ENCODE measurements around the gene LRRC1.
"Not testable (repeated sequence)": the region's sequence is repeated elsewhere in the genome, so short reads cannot be mapped to it uniquely, and the experiment has no call there.

The LRRC1 gene

GRCh38 chr6:53770780-53771249 is 24.0 kb upstream of the LRRC1 start:
- no peak for DNase-seq (ENCODE audit: extremely low read depth, low read depth)
- no peak for TF ChIP-seq CTCF (IDR thresholded peaks at IDR 0.05; ENCODE audit: low read depth, low read length)

GRCh38 chr6:53771785-53772624 is 22.8 kb upstream of the LRRC1 start:
- DNase-seq (ENCODE audit: extremely low read depth, low read depth), result no peak
- TF ChIP-seq CTCF (IDR thresholded peaks at IDR 0.05; ENCODE audit: low read depth, low read length), result no peak

- no peak for DNase-seq (ENCODE audit: extremely low read depth, low read depth)
- no peak for TF ChIP-seq CTCF (IDR thresholded peaks at IDR 0.05; ENCODE audit: low read depth, low read length)
Measured at GRCh38 chr6:53773044-53773696, 21.6 kb upstream of the LRRC1 start.

- DNase-seq (ENCODE audit: extremely low read depth, low read depth), result not testable (repeated sequence)
Measured at GRCh38 chr6:53776152-53776551, 18.7 kb upstream of the LRRC1 start.

GRCh38 chr6:53784991-53785390 is 9.8 kb upstream of the LRRC1 start:
- DNase-seq (ENCODE audit: extremely low read depth, low read depth), result not testable (repeated sequence)

GRCh38 chr6:53786832-53787231 is 8.0 kb upstream of the LRRC1 start:
- DNase-seq (ENCODE audit: extremely low read depth, low read depth), result no peak
- TF ChIP-seq CTCF (IDR thresholded peaks at IDR 0.05; ENCODE audit: low read depth, low read length), result no peak

- TF ChIP-seq CTCF (IDR thresholded peaks at IDR 0.05; ENCODE audit: low read depth, low read length), result no peak
- no peak for DNase-seq (ENCODE audit: extremely low read depth, low read depth)
Measured at GRCh38 chr6:53790886-53791285, 3.9 kb upstream of the LRRC1 start.

GRCh38 chr6:53792016-53792415 is 2.8 kb upstream of the LRRC1 start:
- TF ChIP-seq CTCF (IDR thresholded peaks at IDR 0.05; ENCODE audit: low read depth, low read length), result no peak
- DNase-seq (ENCODE audit: extremely low read depth, low read depth), result no peak

All from AG09319 (cell line).